AG09309 (cell line): ENCODE measurements around the gene SLC44A3.

ENCODE experiments used
- DNase-seq: peaks from one replicate; pipeline ENCODE4 v3.0.0-alpha.2; 2010; ENCODE audit warnings: low read depth
- H3K4me3 ChIP-seq: 2 replicates; pipeline ENCODE4 v1.5.1; 2011; ENCODE audit warnings: mild to moderate bottlenecking, low read depth, low read length, moderate library complexity; ENCODE audit not compliant: control insufficient read depth
- TF ChIP-seq, protein P1 (sequence below): IDR thresholded peaks from 2 replicates; pipeline ENCODE4 v1.5.1; 2011; ENCODE audit warnings: mild to moderate bottlenecking, low read depth, low read length, inconsistent platforms; ENCODE audit not compliant: insufficient read depth, control insufficient read depth; ENCODE audit errors: missing control alignments

SLC44A3 gene

DNA sequence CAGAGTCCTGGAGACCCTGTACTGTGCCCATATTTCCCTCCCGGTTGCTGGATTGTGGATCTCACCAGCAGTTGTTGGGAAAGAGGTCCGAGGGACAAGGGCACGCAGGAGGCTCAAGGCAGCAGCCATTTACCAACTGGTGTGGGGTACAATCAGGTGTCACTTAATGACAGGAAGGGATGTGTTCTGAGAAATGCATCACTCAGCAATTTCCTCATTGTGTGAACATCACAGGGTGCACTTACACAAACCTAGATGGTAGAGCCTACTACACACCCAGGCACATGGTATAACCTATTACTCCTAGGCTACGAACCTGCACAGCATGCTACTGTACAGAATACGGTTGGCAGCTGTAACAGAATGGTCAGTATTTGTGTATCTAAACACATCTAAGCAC is 20.7 kb downstream of the SLC44A3 start:
- DNase-seq, result no peak
- no peak overlapping the region for H3K4me3 ChIP-seq
- TF ChIP-seq, protein P1, sequence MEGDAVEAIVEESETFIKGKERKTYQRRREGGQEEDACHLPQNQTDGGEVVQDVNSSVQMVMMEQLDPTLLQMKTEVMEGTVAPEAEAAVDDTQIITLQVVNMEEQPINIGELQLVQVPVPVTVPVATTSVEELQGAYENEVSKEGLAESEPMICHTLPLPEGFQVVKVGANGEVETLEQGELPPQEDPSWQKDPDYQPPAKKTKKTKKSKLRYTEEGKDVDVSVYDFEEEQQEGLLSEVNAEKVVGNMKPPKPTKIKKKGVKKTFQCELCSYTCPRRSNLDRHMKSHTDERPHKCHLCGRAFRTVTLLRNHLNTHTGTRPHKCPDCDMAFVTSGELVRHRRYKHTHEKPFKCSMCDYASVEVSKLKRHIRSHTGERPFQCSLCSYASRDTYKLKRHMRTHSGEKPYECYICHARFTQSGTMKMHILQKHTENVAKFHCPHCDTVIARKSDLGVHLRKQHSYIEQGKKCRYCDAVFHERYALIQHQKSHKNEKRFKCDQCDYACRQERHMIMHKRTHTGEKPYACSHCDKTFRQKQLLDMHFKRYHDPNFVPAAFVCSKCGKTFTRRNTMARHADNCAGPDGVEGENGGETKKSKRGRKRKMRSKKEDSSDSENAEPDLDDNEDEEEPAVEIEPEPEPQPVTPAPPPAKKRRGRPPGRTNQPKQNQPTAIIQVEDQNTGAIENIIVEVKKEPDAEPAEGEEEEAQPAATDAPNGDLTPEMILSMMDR, result no peak

- no peak for DNase-seq
Observed at GRCh38 chr1:94843430-94843829, 23.3 kb downstream of the SLC44A3 start.

GRCh38 chr1:94843846-94844245 is 23.7 kb downstream of the SLC44A3 start:
- TF ChIP-seq, protein P1, result no peak
- no peak overlapping the region for H3K4me3 ChIP-seq
- DNase-seq, result no peak

More at GRCh38 chr1:94843430-94843829, 23.3 kb downstream of the SLC44A3 start:
- no peak overlapping the region for H3K4me3 ChIP-seq
- TF ChIP-seq, protein P1, result no peak

DNA sequence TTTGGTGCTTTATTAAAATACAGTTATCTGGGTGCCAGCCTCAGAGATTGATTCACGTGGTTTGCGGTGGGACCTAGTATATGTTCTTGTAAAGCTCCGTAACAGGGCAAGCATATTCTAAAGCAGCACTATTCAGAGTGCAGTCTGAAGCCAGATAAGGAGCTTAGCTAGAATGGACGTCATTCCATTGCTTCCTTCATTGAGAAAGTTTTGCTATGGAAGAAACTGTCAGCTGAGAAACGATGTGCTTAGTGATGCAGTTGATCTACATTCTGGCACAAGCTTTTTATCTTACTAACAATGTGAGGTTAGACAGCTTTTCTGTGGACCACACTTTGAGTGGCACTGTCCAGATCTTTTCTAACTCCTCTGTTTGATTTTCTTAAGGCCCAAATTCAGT is 26.2 kb downstream of the SLC44A3 start:
- DNase-seq, result no peak
- no peak overlapping the region for H3K4me3 ChIP-seq
- TF ChIP-seq, protein P1, result no peak

DNA sequence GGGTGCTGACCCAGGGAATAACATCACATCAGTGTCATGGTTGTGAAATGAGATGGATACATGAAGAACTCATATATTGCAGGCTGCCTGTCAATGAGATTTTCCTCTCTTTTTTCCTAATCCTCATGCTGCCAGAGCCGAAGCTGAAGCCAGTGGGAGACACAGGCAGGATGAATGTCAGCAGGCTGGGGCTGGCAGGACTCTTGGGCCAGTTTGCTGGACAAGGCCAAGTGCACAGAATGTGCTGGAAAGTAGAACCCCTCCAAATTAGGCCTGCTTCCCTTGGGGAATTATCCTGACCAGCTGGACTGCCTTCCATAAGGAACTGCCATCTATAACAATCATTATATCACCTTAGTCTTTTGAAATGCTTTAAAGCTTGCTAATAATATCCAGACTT is 31.4 kb downstream of the SLC44A3 start:
- TF ChIP-seq, protein P1, result no peak
- no peak for DNase-seq
- H3K4me3 ChIP-seq, result no peak overlapping the region

- TF ChIP-seq, protein P1, result peak; percentile 8
- H3K4me3 ChIP-seq, result no peak overlapping the region
- DNase-seq, result no peak
Observed at GRCh38 chr1:94852788-94853187, 32.6 kb downstream of the SLC44A3 start.
